Inferior parietal cortex (tissue), 1 donor: Measurements from ENCODE around the gene REPS2.
"Not testable (repeated sequence)": the region's sequence is repeated elsewhere in the genome, so short reads cannot be mapped to it uniquely, and the experiment has no call there.

Experiments used
- DNase-seq: peaks from one replicate; pipeline ENCODE4 v3.0.0-alpha.2; 2016; ENCODE audit errors: extremely low spot score

Gene REPS2

GRCh38 chrX:16946361-16946964 is at the start of gene REPS2:
REPS2 (plus strand) TSS chrX:16946658; CDS start chrX:16946862, 204 bp downstream.
- DNase-seq, result peak; percentile 42

- no peak for DNase-seq
Observed at GRCh38 chrX:16897445-16897844, 49.0 kb upstream of the REPS2 start.

- DNase-seq, result no peak
Observed at GRCh38 chrX:16903274-16904022, 43.0 kb upstream of the REPS2 start.

GRCh38 chrX:16910376-16910775 is 36.1 kb upstream of the REPS2 start:
- DNase-seq, result no peak

GRCh38 chrX:16914058-16914457 is 32.4 kb upstream of the REPS2 start:
- no peak for DNase-seq

- DNase-seq, result no peak
Observed at GRCh38 chrX:16916561-16916960, 29.9 kb upstream of the REPS2 start.

- DNase-seq, result no peak
Observed at GRCh38 chrX:16917120-16917519, 29.3 kb upstream of the REPS2 start.

- DNase-seq, result no peak
Observed at GRCh38 chrX:16918979-16919378, 27.5 kb upstream of the REPS2 start.

GRCh38 chrX:16920075-16920474 is 26.4 kb upstream of the REPS2 start:
- no peak for DNase-seq

GRCh38 chrX:16923157-16923556 is 23.3 kb upstream of the REPS2 start:
- no peak for DNase-seq

GRCh38 chrX:16924631-16925480 is 21.6 kb upstream of the REPS2 start:
- DNase-seq, result no peak

- DNase-seq, result no peak
Observed at GRCh38 chrX:16930392-16930791, 16.1 kb upstream of the REPS2 start.

- DNase-seq, result no peak
Observed at GRCh38 chrX:16931371-16931770, 15.1 kb upstream of the REPS2 start.

GRCh38 chrX:16931855-16932575 is 14.4 kb upstream of the REPS2 start:
- DNase-seq, result no peak

GRCh38 chrX:16934185-16934584 is 12.3 kb upstream of the REPS2 start:
- no peak for DNase-seq

- DNase-seq, result no peak
Observed at GRCh38 chrX:16946971-16947562, 609 bp downstream of the REPS2 start.

GRCh38 chrX:16950423-16950822 is 4.0 kb downstream of the REPS2 start:
- DNase-seq, result no peak

- no peak for DNase-seq
Observed at GRCh38 chrX:16953606-16954211, 7.3 kb downstream of the REPS2 start.

- DNase-seq, result no peak
Observed at GRCh38 chrX:16957751-16958150, 11.3 kb downstream of the REPS2 start.

GRCh38 chrX:16958356-16958755 is 11.9 kb downstream of the REPS2 start:
- no peak for DNase-seq

- DNase-seq, result not testable (repeated sequence)
Observed at GRCh38 chrX:16962661-16963060, 16.2 kb downstream of the REPS2 start.
